SK-N-SH (cell line): ENCODE measurements around the gene ABHD2. TPM values are rescaled to one million over a fixed set of nuclear protein-coding genes. Genes with fewer than 3 reads are reported as not detected.

Experiments
- CTCF ChIA-PET: fragments of 300-600, 350-600 bp; formaldehyde crosslinking; extraction: SDS; loops from one replicate; lab custom pipeline; 2021; lab: Yijun Ruan, JAX
- POLR2A ChIA-PET: fragments of 350-600 bp; sonication (Branson Sonifier 250); formaldehyde crosslinking; extraction: SDS; loops from one replicate; lab custom pipeline; 2020; ENCODE audit warnings: antibody characterized with exemption, inconsistent platforms; lab: Yijun Ruan, JAX
- DNase-seq: peaks from one replicate; pipeline ENCODE4 v3.0.0; 2012
- H2AFZ ChIP-seq: fragments of 200-600 bp; sonication (generic); 2 replicates; pipeline ENCODE4 v1.8.1; 2016; ENCODE audit warnings: antibody characterized with exemption, mild to moderate bottlenecking, low read depth
- H3F3A ChIP-seq: fragments of 200-600 bp; sonication (generic); replicated peaks from 2 replicates; pipeline ENCODE3; 2016; ENCODE audit warnings: antibody characterized with exemption, mild to moderate bottlenecking; ENCODE audit not compliant: insufficient read depth
- H3K27ac ChIP-seq, 2 experiments: fragments of 200-500 bp in 1 of 2; fragments of 200-600 bp in 1 of 2; sonication (Bioruptor generic) in 1 of 2; sonication (generic), shearing (Covaris generic) in 1 of 2; 2 replicates each; pipeline versions ENCODE4 v1.5.1 to v1.6.1; 2014 to 2016; ENCODE audit warnings: low read depth in 2 of 2, inconsistent platforms in 1 of 2, low read length in 1 of 2, mild to moderate bottlenecking in 1 of 2, mixed read lengths in 1 of 2
- H3K27me3 ChIP-seq: fragments of 200-600 bp; sonication (generic), shearing (Covaris generic); 2 replicates; pipeline ENCODE4 v1.6.1; 2016; ENCODE audit warnings: mixed run types; ENCODE audit not compliant: insufficient read depth
- H3K36me3 ChIP-seq, 2 experiments: fragments of 200-500 bp in 1 of 2; fragments of 200-600 bp in 1 of 2; sonication (Bioruptor generic) in 1 of 2; sonication (generic) in 1 of 2; replicated peaks in 1 of 2; 2 replicates each; pipeline versions ENCODE3 to v1.5.1; 2014 to 2016; ENCODE audit warnings: low read length in 1 of 2, mild to moderate bottlenecking in 1 of 2; ENCODE audit not compliant: insufficient read depth in 2 of 2, control insufficient read depth in 1 of 2
- H3K4me1 ChIP-seq, 2 experiments: fragments of 200-500 bp in 1 of 2; fragments of 200-600 bp in 1 of 2; sonication (Bioruptor generic) in 1 of 2; sonication (generic), shearing (Covaris generic) in 1 of 2; 2 replicates each; pipeline versions ENCODE4 v1.5.1 to v1.6.1; 2014 to 2016; ENCODE audit warnings: low read depth in 1 of 2, low read length in 1 of 2, mixed run types in 1 of 2; ENCODE audit not compliant: insufficient read depth in 2 of 2, control insufficient read depth in 1 of 2
- H3K4me2 ChIP-seq: fragments of 200-600 bp; sonication (generic), shearing (Covaris generic); 2 replicates; pipeline ENCODE4 v1.6.1; 2017; ENCODE audit warnings: mixed run types
- H3K4me3 ChIP-seq, 2 experiments: fragments of 200-500 bp in 1 of 2; fragments of 200-600 bp in 1 of 2; sonication (Bioruptor generic) in 1 of 2; sonication (generic), shearing (Covaris generic) in 1 of 2; 2 replicates each; pipeline versions ENCODE4 v1.5.1 to v1.8.1; 2014 to 2016; ENCODE audit warnings: low read depth in 2 of 2, inconsistent platforms in 1 of 2, low read length in 1 of 2, mild to moderate bottlenecking in 1 of 2, mixed read lengths in 1 of 2, moderate library complexity in 1 of 2
- H3K79me2 ChIP-seq: fragments of 200-600 bp; sonication (generic); 2 replicates; pipeline ENCODE4 v1.8.1; 2017; ENCODE audit warnings: mild to moderate bottlenecking; ENCODE audit not compliant: insufficient read depth
- H3K9ac ChIP-seq: fragments of 200-600 bp; sonication (generic); 2 replicates; pipeline ENCODE4 v1.6.1; 2017; ENCODE audit warnings: mixed run types
- H3K9me2 ChIP-seq: fragments of 200-600 bp; sonication (generic); 2 replicates; pipeline ENCODE4 v1.6.1; 2017; ENCODE audit warnings: mixed run types
- H3K9me3 ChIP-seq: fragments of 200-600 bp; sonication (generic); 2 replicates; pipeline ENCODE4 v1.6.1; 2017; ENCODE audit warnings: mixed run types, mild to moderate bottlenecking, moderate library complexity
- H4K20me1 ChIP-seq: fragments of 200-600 bp; sonication (generic); 2 replicates; pipeline ENCODE4 v1.6.1; 2017; ENCODE audit warnings: mild to moderate bottlenecking, mixed run types; ENCODE audit not compliant: insufficient read depth
- EZH2phosphoT487 ChIP-seq: fragments of 200-600 bp; sonication (generic); IDR thresholded peaks from 2 replicates; pipeline ENCODE4 v1.6.1; 2017; ENCODE audit warnings: low read depth, mixed run types, mild to moderate bottlenecking, antibody characterized with exemption, moderate library complexity, borderline replicate concordance
- FOSL2 ChIP-seq: IDR thresholded peaks from 2 replicates; pipeline ENCODE4 v1.4.0; 2012; ENCODE audit warnings: low read depth, mild to moderate bottlenecking, moderate library complexity, borderline replicate concordance
- FOXJ3 ChIP-seq: sonication (generic); formaldehyde crosslinking; IDR thresholded peaks from 2 replicates; pipeline ENCODE4 v1.5.1; 2020; ENCODE audit warnings: mild to moderate bottlenecking, missing genetic modification reagents
- FOXM1 ChIP-seq: IDR thresholded peaks from 2 replicates; pipeline ENCODE4 v1.4.0; 2012; ENCODE audit warnings: low read depth, mild to moderate bottlenecking
- JUND ChIP-seq: IDR thresholded peaks from 2 replicates; pipeline ENCODE4 v1.4.0; 2012
- MEF2A ChIP-seq: IDR thresholded peaks from 2 replicates; pipeline ENCODE4 v1.4.0; 2012; ENCODE audit warnings: low read depth, borderline replicate concordance
- NFIC ChIP-seq: IDR thresholded peaks from 2 replicates; pipeline ENCODE4 v1.4.0; 2012; ENCODE audit warnings: borderline replicate concordance
- RAD21 ChIP-seq: IDR thresholded peaks from 2 replicates; pipeline ENCODE4 v1.6.1; 2012; ENCODE audit warnings: mild to moderate bottlenecking, low read length
- RFX5 ChIP-seq: IDR thresholded peaks from 2 replicates; pipeline ENCODE4 v1.6.1; 2012; ENCODE audit warnings: mild to moderate bottlenecking, improper control_type of control experiment, low read length
- SIN3A ChIP-seq: IDR thresholded peaks from 2 replicates; pipeline ENCODE4 v1.6.1; 2012; ENCODE audit warnings: low read depth, mild to moderate bottlenecking, low read length, moderate library complexity, borderline replicate concordance
- SMC3 ChIP-seq: IDR thresholded peaks from 2 replicates; pipeline ENCODE4 v1.6.1; 2012; ENCODE audit warnings: low read depth, low read length, improper control_type of control experiment
- TAF1 ChIP-seq: IDR thresholded peaks from 2 replicates; pipeline ENCODE4 v1.6.1; 2012; ENCODE audit warnings: low read depth, mild to moderate bottlenecking, low read length, moderate library complexity, borderline replicate concordance
- TEAD4 ChIP-seq: IDR thresholded peaks from 2 replicates; pipeline ENCODE4 v1.4.0; 2012; ENCODE audit warnings: mild to moderate bottlenecking, borderline replicate concordance; ENCODE audit not compliant: insufficient read depth
- WGBS: methylation state at CpG from one replicate; pipeline ENCODE4 v1.1.6; 2017; ENCODE audit warnings: low lambda C conversion rate; 5-methylcytosine and 5-hydroxymethylcytosine counted together
- polyA plus RNA-seq, 3 experiments: library from polyadenylated mRNA; depleted of rRNA; stranded (reverse); fragments of >200 nt; gene quantifications; 2 replicates each; pipeline ENCODE4 v1.2.3, GENCODE V29; 2012
- TF ChIP-seq, protein P1 (sequence below): IDR thresholded peaks from 2 replicates; pipeline ENCODE4; 2012
- TF ChIP-seq, protein P2 (sequence below): IDR thresholded peaks from 2 replicates; pipeline ENCODE4 v1.4.0; 2012; ENCODE audit warnings: low read depth, borderline replicate concordance
- TF ChIP-seq, protein P3 (sequence below): fragments of 150-350 bp; IDR thresholded peaks from 2 replicates; pipeline ENCODE4 v1.6.1; 2017; ENCODE audit warnings: antibody characterized with exemption, low read length, low read depth, borderline replicate concordance
- TF ChIP-seq, protein P4 (sequence below): fragments of 150-350 bp; IDR thresholded peaks from 2 replicates; pipeline ENCODE4 v1.6.1; 2016; ENCODE audit warnings: mild to moderate bottlenecking, low read depth, low read length

ABHD2 gene
- polyA plus RNA-seq, 1 of the 3 experiments (the other 2 are of a cell fraction): 19.2 TPM

DNA sequence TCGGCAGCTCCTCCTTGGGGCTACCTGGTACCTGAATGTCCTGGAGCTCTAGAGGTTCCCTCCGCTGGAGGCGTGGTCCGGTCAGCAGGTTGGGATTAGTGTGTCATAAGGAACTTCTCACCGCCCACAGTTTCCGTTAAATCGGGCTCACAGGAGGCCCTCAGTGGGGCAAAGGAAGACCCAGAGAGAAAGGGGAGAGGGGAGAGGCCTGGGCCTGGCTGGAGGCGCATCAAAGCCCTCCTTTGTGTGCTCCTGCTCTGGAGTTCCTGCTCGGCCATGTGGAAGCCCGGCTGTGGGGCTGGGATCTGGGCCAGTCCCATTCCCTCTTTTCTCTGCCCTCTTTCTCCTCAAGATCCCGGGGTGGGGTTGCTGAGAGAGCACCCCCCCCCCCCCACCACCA is 133.3 kb downstream of the ABHD2 start, which contains the start of gene RLBP1:
Gene RLBP1 (minus strand): TSS at position 37 of the 400 bp plus-strand sequence. CDS start 2,604 bp downstream, outside the sequence.
- no peaks in the 10 kb centered on the region for H3K9me2 ChIP-seq
- no peaks in the 10 kb centered on the region for H3F3A ChIP-seq
- no peak within 1 kb of the TSS for H2AFZ ChIP-seq
- no peaks in the 10 kb centered on the region; the same call in 1 of the 2 replicates for H3K27me3 ChIP-seq
- H3K9me3 ChIP-seq: no peaks in the 10 kb centered on the region
- no peaks in the 10 kb centered on the region for H3K79me2 ChIP-seq
- no peak within 1 kb of the TSS for H3K27ac ChIP-seq
- 75% methylated on average over 8 of the region's 11 CpGs for WGBS
- no peaks in the 10 kb centered on the region for H3K36me3 ChIP-seq
- no peak within 1 kb of the TSS for H3K9ac ChIP-seq
- CTCF ChIA-PET: interaction anchor here (1.7 kb wide), 1 partner anchor 165 kb away, joined by 5 read pairs; no protein-coding TSS in a partner anchor
- no peak for TF ChIP-seq FOXJ3 (CRISPR knock-in tag)
- TF ChIP-seq, protein P1, sequence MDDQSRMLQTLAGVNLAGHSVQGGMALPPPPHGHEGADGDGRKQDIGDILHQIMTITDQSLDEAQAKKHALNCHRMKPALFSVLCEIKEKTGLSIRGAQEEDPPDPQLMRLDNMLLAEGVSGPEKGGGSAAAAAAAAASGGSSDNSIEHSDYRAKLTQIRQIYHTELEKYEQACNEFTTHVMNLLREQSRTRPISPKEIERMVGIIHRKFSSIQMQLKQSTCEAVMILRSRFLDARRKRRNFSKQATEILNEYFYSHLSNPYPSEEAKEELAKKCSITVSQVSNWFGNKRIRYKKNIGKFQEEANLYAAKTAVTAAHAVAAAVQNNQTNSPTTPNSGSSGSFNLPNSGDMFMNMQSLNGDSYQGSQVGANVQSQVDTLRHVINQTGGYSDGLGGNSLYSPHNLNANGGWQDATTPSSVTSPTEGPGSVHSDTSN: no peak
- no peak for TF ChIP-seq FOSL2
- TF ChIP-seq NFIC: no peak
- no peak for TF ChIP-seq JUND
- TF ChIP-seq SMC3: no peak
- no peak for TF ChIP-seq RAD21
- TF ChIP-seq EZH2phosphoT487: no peak
- TF ChIP-seq, protein P2, sequence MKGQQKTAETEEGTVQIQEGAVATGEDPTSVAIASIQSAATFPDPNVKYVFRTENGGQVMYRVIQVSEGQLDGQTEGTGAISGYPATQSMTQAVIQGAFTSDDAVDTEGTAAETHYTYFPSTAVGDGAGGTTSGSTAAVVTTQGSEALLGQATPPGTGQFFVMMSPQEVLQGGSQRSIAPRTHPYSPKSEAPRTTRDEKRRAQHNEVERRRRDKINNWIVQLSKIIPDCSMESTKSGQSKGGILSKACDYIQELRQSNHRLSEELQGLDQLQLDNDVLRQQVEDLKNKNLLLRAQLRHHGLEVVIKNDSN: no peak
- TF ChIP-seq, protein P3, sequence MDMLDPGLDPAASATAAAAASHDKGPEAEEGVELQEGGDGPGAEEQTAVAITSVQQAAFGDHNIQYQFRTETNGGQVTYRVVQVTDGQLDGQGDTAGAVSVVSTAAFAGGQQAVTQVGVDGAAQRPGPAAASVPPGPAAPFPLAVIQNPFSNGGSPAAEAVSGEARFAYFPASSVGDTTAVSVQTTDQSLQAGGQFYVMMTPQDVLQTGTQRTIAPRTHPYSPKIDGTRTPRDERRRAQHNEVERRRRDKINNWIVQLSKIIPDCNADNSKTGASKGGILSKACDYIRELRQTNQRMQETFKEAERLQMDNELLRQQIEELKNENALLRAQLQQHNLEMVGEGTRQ: no peak
- TF ChIP-seq, all 33 proteins: peak for 0
- POLR2A ChIA-PET: no interaction called here
- no peak within 1 kb of the TSS for H3K4me3 ChIP-seq
- no peak within 1 kb of the TSS for H3K4me2 ChIP-seq
- DNase-seq: no peak
- H4K20me1 ChIP-seq: no peaks in the 10 kb centered on the region
- H3K4me1 ChIP-seq: no peaks in the 10 kb centered on the region

DNA sequence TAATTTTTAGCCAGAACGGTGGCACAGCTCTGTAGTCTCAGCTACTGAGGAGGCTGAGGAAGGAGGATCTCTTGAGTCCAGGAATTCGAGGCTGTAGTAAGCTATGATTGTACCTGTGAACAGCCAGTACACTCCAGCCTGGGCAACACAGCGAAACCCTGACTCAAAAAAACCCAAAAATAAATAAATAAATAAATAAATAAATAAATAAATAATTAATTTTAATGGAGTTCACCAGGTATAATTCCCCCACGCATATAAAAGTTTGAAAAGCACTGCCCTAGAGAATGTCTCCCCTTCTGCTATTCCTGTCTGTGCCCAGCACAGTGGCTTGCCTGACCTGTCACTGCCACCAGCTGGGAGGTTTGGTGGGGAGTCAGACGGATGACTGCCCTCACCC is 137.3 kb downstream of the ABHD2 start:
- Histone ChIP-seq H3K4me1 (no peaks in the 10 kb centered on the region), H3K4me3 (no peak overlapping the region), H2AFZ (no peak overlapping the region), H4K20me1 (no peaks in the 10 kb centered on the region), H3K9ac (no peak overlapping the region), H3K4me2 (no peak overlapping the region), H3K9me2 (no peaks in the 10 kb centered on the region), H3K79me2 (no peaks in the 10 kb centered on the region), H3F3A (no peaks in the 10 kb centered on the region), H3K27ac (no peak overlapping the region), H3K9me3 (no peaks in the 10 kb centered on the region), H3K27me3 (no peaks in the 10 kb centered on the region), H3K36me3 (no peaks in the 10 kb centered on the region)
- POLR2A ChIA-PET: no interaction called here
- TF ChIP-seq MEF2A (no peak), SIN3A (no peak), NFIC (no peak), FOXM1 (no peak), FOSL2 (no peak), TAF1 (no peak), TEAD4 (no peak), RFX5 (no peak)
- TF ChIP-seq, protein P4, sequence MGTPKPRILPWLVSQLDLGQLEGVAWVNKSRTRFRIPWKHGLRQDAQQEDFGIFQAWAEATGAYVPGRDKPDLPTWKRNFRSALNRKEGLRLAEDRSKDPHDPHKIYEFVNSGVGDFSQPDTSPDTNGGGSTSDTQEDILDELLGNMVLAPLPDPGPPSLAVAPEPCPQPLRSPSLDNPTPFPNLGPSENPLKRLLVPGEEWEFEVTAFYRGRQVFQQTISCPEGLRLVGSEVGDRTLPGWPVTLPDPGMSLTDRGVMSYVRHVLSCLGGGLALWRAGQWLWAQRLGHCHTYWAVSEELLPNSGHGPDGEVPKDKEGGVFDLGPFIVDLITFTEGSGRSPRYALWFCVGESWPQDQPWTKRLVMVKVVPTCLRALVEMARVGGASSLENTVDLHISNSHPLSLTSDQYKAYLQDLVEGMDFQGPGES: no peak
- DNase-seq: no peak
- 74% methylated on average over 5 of the region's 5 CpGs for WGBS
- CTCF ChIA-PET: interaction anchor here (7.4 kb wide), 1 partner anchor 19 kb away, joined by 56 read pairs; no protein-coding TSS in a partner anchor
